GM11168 (cell line): Measurements from ENCODE around the gene ZNF648.

Experiments used
- in situ Hi-C: fragments of 300-500 bp; cut with MboI; formaldehyde crosslinking; loops from one replicate; pipeline ENCODE4 v1.12.0; 2022; ENCODE audit warnings: low sequenced_read_pairs; ENCODE audit not compliant: unreplicated experiment

ZNF648 gene

GRCh38 chr1:182061594-182061993 is at the start of gene ZNF648:
Gene ZNF648, minus strand, starts transcription at chr1:182061712. Its CDS starts 3,702 bp downstream, at chr1:182058010.
- in situ Hi-C loops: loop anchor here (25.0 kb wide), 1 partner anchor 574 kb away; the partner anchor contains the start of gene CACNA1E

GRCh38 chr1:182110635-182111034 is 49.1 kb upstream of the ZNF648 start:
- in situ Hi-C loops: no loop called here

GRCh38 chr1:182109771-182110170 is 48.3 kb upstream of the ZNF648 start:
- in situ Hi-C loops: no loop called here

GRCh38 chr1:182107209-182107608 is 45.7 kb upstream of the ZNF648 start:
- in situ Hi-C loops: no loop called here

- in situ Hi-C loops: no loop called here
Measured at GRCh38 chr1:182102043-182102416, 40.5 kb upstream of the ZNF648 start.

GRCh38 chr1:182101415-182102042 is 40.0 kb upstream of the ZNF648 start:
- in situ Hi-C loops: no loop called here

- in situ Hi-C loops: loop anchor here (5.0 to 25.0 kb wide), 2 partner anchors 39 to 689 kb away; partner anchors contain the start of gene NPL
Measured at GRCh38 chr1:182098301-182098700, 36.8 kb upstream of the ZNF648 start.

- in situ Hi-C loops: loop anchor here (5.0 to 25.0 kb wide), 2 partner anchors 41 to 691 kb away; partner anchors contain the start of gene NPL
Measured at GRCh38 chr1:182095946-182096345, 34.4 kb upstream of the ZNF648 start.

- in situ Hi-C loops: loop anchor here (5.0 to 25.0 kb wide), 2 partner anchors 43 to 693 kb away; partner anchors contain the start of gene NPL
Measured at GRCh38 chr1:182094514-182095005, 33.0 kb upstream of the ZNF648 start.

- in situ Hi-C loops: loop anchor here (25.0 kb wide), 1 partner anchor 694 kb away; the partner anchor contains the start of gene NPL
Measured at GRCh38 chr1:182093781-182094180, 32.3 kb upstream of the ZNF648 start.

- in situ Hi-C loops: loop anchor here (25.0 kb wide), 1 partner anchor 695 kb away; the partner anchor contains the start of gene NPL
Measured at GRCh38 chr1:182092336-182092735, 30.8 kb upstream of the ZNF648 start.

GRCh38 chr1:182091083-182091482 is 29.6 kb upstream of the ZNF648 start:
- in situ Hi-C loops: loop anchor here (25.0 kb wide), 1 partner anchor 696 kb away; the partner anchor contains the start of gene NPL

- in situ Hi-C loops: loop anchor here (5.0 to 25.0 kb wide), 2 partner anchors 304 to 699 kb away; partner anchors contain the start of genes GLUL and NPL
Measured at GRCh38 chr1:182087719-182088350, 26.3 kb upstream of the ZNF648 start.

GRCh38 chr1:182087304-182087703 is 25.8 kb upstream of the ZNF648 start:
- in situ Hi-C loops: loop anchor here (5.0 to 25.0 kb wide), 2 partner anchors 305 to 700 kb away; partner anchors contain the start of genes GLUL and NPL

GRCh38 chr1:182086620-182087019 is 25.1 kb upstream of the ZNF648 start:
- in situ Hi-C loops: loop anchor here (5.0 to 25.0 kb wide), 2 partner anchors 306 to 701 kb away; partner anchors contain the start of genes GLUL and NPL

- in situ Hi-C loops: loop anchor here (5.0 to 25.0 kb wide), 2 partner anchors 306 to 701 kb away; partner anchors contain the start of genes GLUL and NPL
Measured at GRCh38 chr1:182086136-182086535, 24.6 kb upstream of the ZNF648 start.

- in situ Hi-C loops: loop anchor here (5.0 to 25.0 kb wide), 2 partner anchors 307 to 702 kb away; partner anchors contain the start of genes GLUL and NPL
Measured at GRCh38 chr1:182085726-182086125, 24.2 kb upstream of the ZNF648 start.

- in situ Hi-C loops: loop anchor here (5.0 to 25.0 kb wide), 2 partner anchors 308 to 703 kb away; partner anchors contain the start of genes GLUL and NPL
Measured at GRCh38 chr1:182084487-182085316, 23.2 kb upstream of the ZNF648 start.

GRCh38 chr1:182083851-182084486 is 22.5 kb upstream of the ZNF648 start:
- in situ Hi-C loops: loop anchor here (25.0 kb wide), 1 partner anchor 703 kb away; the partner anchor contains the start of gene NPL
